ENCODE results near the gene CREB1.
"Not testable (repeated sequence)": the region's sequence is repeated elsewhere in the genome, so short reads cannot be mapped to it uniquely, and the experiment has no call there.

Gene CREB1

DNA sequence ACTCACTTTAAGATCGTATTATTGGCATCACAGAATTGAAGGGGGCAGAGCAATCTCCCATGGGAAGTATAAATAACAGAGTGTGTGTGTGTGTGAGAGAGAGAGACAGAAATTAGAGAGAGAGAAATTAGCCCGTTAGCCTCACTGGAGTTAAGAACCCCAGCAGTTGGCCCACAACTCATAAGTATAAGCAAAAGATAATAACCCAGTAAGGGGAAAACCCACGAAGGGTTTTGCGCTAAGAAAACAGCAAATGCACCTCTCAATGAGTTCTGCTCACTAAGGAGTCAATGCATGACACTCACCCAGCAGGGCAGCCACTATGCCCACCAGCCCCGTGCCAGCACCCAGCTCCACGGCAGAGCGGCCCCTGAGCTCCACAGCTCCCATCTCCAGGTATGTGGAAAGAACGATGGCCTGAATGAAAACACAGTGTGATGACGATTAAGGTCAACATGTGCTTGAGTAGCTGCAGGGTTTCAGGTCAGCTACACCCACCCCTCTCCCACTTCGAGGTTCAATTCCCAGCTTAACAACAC, 91.8 kb downstream of the CREB1 start:
- no peak for DNase-seq

DNA sequence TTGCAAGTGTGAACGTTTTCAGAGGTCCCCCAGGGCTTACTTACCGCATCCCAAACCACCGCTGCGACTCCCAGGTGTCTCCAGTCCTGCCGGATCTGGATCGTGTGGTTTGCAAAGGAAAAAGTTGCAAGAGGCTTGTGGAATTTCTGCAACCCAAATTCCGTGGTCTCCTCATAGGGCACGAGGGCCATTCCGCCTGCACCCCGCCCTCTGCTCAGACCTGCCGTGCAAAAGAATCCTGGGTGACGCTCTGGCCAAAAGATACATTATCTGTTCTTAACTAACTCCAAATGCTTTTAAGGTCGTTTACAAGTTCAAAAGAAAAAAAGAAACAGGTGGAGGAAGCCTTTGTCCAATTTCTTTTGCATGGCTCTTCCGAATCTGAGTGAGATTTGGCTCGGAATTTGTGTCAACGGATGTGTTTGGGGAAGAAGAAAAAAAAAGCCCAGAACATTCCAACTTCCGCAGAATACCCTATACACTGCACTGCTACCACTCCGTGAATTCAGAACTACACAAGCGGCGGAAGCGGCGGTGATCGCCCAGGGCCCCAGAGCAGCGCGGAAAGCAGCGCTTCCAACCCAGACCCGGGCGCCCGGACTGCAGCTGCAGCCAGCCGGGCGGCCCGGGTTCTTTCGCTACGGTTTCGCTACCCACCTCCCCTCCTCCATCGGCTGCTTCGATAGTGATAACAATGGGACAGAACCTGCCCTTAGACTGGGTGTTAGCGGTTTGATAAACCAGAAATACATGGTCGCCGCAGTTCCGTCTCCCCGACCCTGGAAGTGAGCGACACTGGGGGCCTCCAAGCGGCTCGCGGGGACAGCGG, 94.6 kb downstream of the CREB1 start:
- DNase-seq: peak; percentile 61 to 65

DNA sequence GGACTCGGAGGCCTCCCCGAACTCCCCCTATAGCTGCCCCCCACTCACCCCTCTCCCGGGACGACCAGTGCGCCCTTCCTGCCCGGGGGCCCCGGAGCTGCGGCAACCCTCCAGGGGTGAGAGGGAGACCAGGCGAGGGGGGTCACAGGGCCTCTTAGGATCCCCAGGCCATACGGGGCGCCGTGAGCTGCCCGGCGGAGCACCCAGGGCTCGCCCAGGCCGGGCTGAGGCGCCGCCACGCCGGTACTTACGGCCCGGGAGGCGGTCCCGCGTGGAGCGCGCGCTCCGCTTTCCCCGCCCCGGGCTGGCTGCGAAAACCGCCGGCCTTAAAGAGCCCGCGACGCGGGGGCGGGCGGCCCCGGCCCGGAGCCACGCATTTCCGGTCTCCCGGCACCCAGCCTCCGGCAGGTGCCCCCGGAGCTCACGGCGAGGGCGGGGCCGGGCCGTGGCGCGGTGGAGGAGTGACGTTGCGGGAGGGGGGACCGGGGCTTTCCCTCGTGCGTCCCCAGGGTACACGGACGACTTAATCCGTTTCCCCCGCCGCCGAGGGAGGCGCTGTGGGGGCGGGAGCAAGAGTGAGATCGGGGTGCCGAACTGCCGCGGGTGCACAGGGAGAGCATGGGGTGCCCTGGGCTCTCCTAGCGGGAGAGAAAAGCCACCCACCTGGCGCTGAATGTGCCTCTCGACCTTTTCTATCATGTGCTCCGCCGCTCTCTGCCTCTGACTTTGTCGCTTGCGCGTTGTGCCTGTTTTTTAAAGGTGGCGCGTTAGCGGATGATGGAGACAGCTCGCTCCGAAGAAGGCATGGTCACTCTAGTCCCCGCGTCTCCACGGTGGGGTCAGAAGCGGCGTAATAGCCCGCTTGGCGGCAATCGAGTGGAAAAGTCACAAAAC, 95.5 kb downstream of the CREB1 start, which contains the start of gene METTL21A:
TSS of gene METTL21A (minus strand) at position 381 of the 894 bp plus-strand sequence. CDS start 1,019 bp downstream, outside the sequence.
- DNase-seq: peak; percentile 93 to 97

DNA sequence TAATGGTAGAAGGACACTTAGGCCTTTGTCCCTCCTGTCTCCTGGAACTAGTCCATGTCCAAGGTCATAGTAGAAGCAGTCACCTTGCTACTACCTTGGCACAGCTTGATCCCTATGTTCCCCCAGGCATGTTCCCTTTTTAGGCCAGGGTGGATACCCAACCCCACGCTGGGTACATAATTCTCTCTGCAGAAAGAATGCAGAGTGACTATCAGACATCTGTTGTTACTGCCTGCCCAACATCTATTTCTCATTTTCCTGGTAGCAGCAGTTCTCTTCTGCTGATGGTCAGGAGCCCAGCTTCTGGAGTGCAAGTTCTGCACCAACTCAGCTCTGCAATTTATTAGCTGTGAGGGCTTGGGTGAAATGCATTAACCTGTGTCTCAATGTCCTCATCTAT, 99.8 kb downstream of the CREB1 start:
- no peak for DNase-seq

DNA sequence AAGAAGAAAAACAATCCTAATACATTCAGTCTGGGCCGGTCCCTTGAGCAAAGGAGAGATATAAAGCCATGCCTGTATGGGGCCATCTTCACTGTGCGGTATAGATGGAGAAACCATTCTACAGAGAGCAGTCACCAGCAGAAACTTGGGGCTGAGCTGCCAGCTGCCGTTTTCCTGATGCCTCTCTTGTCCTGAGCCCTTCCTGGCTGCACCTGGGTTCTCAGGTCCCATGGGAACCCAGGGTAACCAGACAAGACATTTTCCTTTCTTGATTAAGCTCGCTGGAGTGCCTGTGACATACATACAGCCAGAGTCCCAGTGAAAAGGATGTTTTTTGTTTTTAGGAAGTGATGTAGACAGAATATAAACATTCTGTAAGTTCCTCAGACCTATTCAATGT, 100.7 kb downstream of the CREB1 start:
- DNase-seq: no peak

DNA sequence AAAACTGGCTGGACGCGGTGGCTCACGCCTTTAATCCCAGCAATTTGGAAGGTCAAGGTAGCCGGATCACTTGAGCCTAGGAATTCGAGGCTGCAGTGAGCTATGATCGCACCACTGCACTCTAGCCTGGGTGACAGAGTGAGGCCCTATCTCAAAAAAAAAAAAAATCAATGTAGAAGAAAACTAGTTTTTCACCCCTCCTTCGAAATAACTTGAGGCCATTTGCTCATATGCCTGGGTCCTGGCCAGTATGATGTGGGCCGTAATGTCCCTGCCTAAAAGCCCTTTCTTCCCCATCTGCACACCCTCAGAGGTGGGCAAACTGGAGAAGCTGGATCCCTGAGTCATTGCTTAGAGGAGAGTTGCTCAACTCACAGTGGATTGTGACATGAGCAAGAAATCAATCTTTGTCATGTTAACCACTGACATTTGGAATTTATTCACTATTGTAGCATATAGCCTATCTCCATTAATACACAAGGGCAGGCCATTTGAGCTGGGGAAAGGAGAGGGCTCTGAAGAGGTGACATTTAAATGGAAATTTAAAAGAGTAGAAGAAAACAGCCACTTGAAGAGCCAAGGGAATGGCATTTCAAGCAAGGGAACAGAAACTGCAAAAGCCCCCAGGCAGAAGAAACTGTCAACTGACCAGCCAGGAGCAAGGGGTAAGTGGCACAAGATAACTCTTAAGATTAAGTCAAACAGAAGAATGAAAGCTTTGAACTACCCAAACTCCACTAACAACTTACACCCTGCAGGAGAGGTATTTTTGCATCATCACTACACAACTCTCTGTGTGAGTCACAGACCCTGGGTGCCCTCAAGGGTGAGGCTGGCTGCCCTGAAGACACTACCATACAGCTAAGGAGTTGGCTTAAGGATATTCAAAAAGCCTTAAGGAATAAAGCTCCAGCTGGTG, 103.1 kb downstream of the CREB1 start:
- DNase-seq: peak in 1 of 2 experiments; percentile 9

DNA sequence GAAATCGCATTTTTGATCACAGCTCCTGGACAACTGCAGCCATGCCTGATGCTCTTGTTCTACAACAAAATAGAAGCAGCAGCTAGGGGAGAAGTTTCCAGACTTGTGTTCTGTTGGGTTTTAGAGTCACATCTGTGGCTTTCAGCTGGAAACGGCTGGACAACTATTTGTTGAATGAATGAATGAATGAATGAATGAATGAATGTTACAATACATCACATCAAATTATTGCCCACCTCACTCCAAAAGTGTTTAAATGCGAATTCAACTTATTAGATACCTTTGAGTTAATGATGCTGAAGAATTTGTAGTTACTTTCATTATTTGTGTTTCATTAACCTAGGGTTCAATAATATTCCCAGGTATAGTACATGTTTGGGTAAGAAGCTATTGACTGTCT, 103.9 kb downstream of the CREB1 start:
- no peak for DNase-seq

DNA sequence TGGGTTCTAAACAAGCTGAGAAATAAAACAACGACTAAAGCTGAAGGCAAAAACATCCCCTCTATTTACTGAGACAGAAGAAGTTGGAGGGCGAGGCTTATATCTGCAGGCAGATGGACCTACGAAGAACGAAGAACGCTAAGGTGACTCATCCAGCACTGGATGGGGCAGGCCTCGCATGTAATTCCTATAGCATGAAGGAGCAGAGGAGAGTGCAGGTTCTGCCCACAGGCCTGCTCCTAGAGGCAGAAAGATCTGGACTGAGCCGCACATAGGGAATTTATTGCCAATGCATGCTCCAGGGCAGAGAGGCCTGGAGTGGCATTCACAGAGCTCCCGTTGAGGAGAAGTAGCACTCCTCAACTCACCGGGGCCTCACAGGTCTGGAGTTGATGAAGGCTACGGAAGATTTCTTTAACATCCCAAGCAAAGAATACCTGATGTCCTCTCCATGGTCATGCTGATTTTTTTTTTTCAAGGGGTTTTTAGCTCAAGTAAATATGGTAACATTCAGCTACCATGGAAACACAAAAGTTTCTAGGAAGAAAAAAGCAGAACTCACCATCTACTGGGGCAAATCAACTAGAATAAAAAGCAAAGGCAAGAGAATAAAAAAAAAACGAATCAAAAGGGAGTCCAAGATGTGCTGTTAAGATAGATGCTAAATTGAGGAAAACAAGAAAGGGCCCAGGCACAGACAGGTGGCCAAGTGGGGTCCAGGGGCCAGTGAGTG, 105.9 kb downstream of the CREB1 start:
- DNase-seq: no peak

DNA sequence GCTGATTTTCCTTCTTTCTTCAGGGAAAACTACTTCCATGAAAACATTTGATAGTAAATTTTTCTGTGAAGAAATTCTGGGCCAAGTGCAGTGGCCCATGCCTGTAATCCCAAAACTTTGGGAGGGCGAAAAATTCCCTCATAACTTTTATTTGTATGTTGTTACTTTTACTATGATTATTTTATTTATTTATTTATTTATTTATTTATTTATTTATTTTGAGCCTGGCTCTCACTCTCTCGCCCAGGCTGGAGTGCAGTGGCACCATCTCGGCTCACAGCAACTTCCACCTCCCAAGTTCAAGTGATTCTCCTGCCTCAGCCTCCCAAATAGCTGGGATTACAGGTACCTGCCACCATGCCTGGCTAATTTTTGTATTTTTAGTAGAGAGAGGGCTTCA, 109.5 kb downstream of the CREB1 start:
- not testable (repeated sequence) for DNase-seq

DNA sequence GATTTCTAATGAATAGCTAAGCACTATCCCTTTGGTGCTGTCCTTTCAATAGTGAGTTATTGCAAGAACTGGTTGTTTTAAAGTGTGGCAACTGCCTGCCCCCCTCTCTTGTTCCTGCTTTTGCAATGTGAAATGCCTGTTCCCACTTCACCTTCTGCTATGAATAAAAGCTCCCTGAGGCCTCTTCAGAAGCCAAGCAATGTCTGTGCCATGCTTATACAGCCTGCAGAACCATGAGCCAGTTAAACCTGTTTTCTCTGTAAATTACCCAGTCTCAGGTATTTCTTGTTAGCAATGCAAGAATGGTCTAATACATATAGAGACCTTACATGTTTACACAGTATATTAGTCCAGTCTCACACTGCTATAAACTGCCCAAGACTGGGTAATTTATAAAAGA, 110.4 kb downstream of the CREB1 start:
- no peak for DNase-seq

DNA sequence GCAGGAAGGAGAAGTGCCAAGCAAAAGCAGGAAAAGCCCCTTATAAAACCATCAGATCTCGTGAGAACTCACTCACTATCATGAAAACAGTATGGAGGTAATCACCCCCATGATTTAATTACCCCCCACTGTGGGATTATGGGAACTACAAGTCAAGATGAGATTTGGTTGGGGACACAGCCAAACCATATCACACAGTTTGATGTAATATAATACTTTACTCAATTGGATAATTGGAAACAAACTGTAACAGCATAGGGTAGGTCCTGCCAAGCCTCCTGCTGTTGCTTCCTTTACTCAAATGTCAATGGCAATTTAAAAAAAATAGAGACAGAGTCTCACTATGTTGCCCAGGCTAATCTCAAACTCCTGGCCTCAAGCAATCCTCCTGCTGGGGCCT, 110.9 kb downstream of the CREB1 start:
- no peak for DNase-seq

DNA sequence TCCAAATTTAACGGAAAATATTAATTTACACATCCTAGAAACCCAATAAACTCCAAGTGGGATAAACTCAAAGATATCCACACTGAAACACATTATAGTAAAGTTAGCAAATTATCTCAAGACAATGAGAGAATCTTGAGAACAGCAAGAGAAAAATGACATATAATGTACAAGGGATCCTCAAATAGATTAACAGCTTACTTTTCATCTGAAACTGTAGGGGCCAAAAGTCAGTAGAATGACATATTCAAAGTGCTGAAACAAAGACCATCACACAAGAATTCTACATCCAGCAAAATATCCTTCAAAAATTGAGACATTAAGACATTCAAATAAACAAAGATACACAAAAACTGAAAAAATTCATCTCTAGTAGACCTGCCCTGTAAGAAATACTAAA, 114.1 kb downstream of the CREB1 start:
- no peak for DNase-seq

DNA sequence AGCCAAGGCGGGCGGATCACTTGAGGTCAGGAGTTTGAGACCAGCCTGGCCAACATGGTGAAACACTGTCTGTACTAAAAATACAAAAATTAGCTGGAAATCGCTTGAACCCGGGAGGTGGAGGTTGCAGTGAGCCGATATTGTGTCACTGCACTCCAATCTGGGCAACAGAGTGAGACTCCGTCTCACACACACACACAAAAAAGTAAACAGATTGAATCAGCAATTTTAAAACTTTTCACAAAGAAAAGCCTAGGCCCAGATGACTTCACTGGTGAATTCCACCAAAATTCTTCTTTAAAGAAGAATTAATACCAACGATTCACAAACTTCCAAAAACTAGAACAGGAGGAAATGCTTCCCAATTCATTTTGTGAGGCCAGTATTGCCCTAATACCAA, 116.8 kb downstream of the CREB1 start:
- not testable (repeated sequence) for DNase-seq
